SK-N-SH treated with all-trans-retinoic acid at 6 μM for 48 hours (cell line): ENCODE data around the gene RAD51B.

Source experiments
- ARNTL ChIP-seq: fragments of 450-650 bp; formaldehyde crosslinking; IDR thresholded peaks from 2 replicates; pipeline ENCODE4 v1.5.0; 2020; ENCODE audit warnings: low read depth, mild to moderate bottlenecking, moderate library complexity, borderline replicate concordance
- BACH2 ChIP-seq: fragments of 250-450 bp; sonication (Bioruptor Pico); IDR thresholded peaks from 2 replicates; pipeline ENCODE4 v1.9.0; 2021; ENCODE audit warnings: mild to moderate bottlenecking, borderline replicate concordance
- GLIS3 ChIP-seq: fragments of 250-450 bp; sonication (Bioruptor Pico); IDR thresholded peaks from 2 replicates; pipeline ENCODE4 v1.5.0; 2020; ENCODE audit warnings: mild to moderate bottlenecking, moderate library complexity
- PPARA ChIP-seq: fragments of 250-450 bp; sonication (Bioruptor Pico); IDR thresholded peaks from 2 replicates; pipeline ENCODE4 v1.5.0; 2020; ENCODE audit warnings: mild to moderate bottlenecking, borderline replicate concordance
- RARB ChIP-seq: fragments of 250-450 bp; sonication (Bioruptor Pico); IDR thresholded peaks from 2 replicates; pipeline ENCODE4 v1.8.0; 2021; ENCODE audit warnings: mild to moderate bottlenecking, moderate library complexity
- SNAI2 ChIP-seq: fragments of 250-450 bp; sonication (Bioruptor Pico); IDR thresholded peaks from 2 replicates; pipeline ENCODE4 v1.5.0; 2020; ENCODE audit warnings: mild to moderate bottlenecking, moderate library complexity
- TOX ChIP-seq: fragments of 250-450 bp; sonication (Bioruptor Pico); IDR thresholded peaks from 2 replicates; pipeline ENCODE4 v1.8.0; 2021; ENCODE audit warnings: mild to moderate bottlenecking, moderate library complexity, borderline replicate concordance
- ZC3H10 ChIP-seq: fragments of 250-450 bp; sonication (Bioruptor Pico); IDR thresholded peaks from 2 replicates; pipeline ENCODE4 v1.5.1; 2021; ENCODE audit warnings: mild to moderate bottlenecking, moderate library complexity
- ZFP30 ChIP-seq: fragments of 450-650 bp; formaldehyde crosslinking; IDR thresholded peaks from 2 replicates; pipeline ENCODE4 v1.5.0; 2022; ENCODE audit warnings: mild to moderate bottlenecking, moderate library complexity
- TF ChIP-seq, protein P1 (sequence below): fragments of 250-450 bp; sonication (Bioruptor Pico); IDR thresholded peaks from 2 replicates; pipeline ENCODE4 v1.5.1; 2021; ENCODE audit warnings: mild to moderate bottlenecking, moderate library complexity
- TF ChIP-seq, protein P2 (sequence below): fragments of 250-450 bp; sonication (Bioruptor Pico); IDR thresholded peaks from 2 replicates; pipeline ENCODE4 v1.5.1; 2020; ENCODE audit warnings: low read depth, mild to moderate bottlenecking, moderate library complexity
- TF ChIP-seq, protein P3 (sequence below): fragments of 250-450 bp; sonication (Bioruptor Pico); IDR thresholded peaks from 2 replicates; pipeline ENCODE4 v1.5.0; 2020; ENCODE audit warnings: mild to moderate bottlenecking, moderate library complexity
- TF ChIP-seq, protein P4 (sequence below): fragments of 250-450 bp; sonication (Bioruptor Pico); IDR thresholded peaks from 2 replicates; pipeline ENCODE4 v1.8.0; 2020; ENCODE audit warnings: mild to moderate bottlenecking, moderate library complexity, borderline replicate concordance
- TF ChIP-seq, protein P5 (sequence below): fragments of 250-450 bp; sonication (Bioruptor Pico); IDR thresholded peaks from 2 replicates; pipeline ENCODE4 v1.8.0; 2021; ENCODE audit warnings: low read depth, mild to moderate bottlenecking, moderate library complexity, borderline replicate concordance

DNA sequence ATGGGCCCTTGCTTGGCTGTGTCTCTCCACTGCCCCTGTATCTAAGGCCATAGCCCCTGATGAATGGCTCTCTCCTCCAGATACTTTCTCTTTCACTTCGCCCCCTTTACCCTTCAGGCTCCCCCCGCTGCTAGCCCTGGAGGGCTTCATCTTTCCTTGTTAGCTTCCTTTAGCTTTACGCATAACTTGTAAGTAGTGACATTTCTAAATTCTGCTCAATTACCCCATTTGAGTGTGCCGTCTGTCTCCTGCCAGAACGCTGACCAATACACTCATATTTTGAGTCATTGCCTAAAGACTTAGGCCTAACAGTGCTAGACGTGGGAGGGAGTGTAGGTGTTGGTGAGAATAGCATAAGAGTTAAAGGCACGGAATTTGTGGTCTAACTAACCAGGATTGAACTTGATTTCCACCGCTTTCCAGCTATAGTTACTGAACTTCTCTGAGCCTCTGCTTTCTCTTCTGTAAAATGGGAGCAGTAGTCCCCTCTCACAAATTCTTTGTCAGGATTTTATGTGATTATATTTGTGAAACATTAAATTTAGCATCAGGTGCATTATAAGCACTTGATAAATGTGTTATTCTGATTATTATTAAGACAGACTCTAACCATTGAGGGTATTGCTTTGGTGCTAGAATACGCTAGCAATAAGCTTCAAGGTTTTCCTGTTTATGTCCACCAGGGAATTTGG, 844.0 kb downstream of the RAD51B start:
- TF ChIP-seq TOX (CRISPR knock-in tag) (no peak), GLIS3 (CRISPR knock-in tag) (no peak), RARB (CRISPR knock-in tag) (no peak), ZFP30 (CRISPR knock-in tag) (no peak), BACH2 (CRISPR knock-in tag) (no peak), ZC3H10 (CRISPR knock-in tag) (no peak), PPARA (CRISPR knock-in tag) (no peak), SNAI2 (CRISPR knock-in tag) (no peak), ARNTL (no peak)
- TF ChIP-seq, protein P1, sequence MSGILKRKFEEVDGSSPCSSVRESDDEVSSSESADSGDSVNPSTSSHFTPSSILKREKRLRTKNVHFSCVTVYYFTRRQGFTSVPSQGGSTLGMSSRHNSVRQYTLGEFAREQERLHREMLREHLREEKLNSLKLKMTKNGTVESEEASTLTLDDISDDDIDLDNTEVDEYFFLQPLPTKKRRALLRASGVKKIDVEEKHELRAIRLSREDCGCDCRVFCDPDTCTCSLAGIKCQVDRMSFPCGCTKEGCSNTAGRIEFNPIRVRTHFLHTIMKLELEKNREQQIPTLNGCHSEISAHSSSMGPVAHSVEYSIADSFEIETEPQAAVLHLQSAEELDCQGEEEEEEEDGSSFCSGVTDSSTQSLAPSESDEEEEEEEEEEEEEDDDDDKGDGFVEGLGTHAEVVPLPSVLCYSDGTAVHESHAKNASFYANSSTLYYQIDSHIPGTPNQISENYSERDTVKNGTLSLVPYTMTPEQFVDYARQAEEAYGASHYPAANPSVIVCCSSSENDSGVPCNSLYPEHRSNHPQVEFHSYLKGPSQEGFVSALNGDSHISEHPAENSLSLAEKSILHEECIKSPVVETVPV (CRISPR knock-in tag): no peak
- TF ChIP-seq, protein P2, sequence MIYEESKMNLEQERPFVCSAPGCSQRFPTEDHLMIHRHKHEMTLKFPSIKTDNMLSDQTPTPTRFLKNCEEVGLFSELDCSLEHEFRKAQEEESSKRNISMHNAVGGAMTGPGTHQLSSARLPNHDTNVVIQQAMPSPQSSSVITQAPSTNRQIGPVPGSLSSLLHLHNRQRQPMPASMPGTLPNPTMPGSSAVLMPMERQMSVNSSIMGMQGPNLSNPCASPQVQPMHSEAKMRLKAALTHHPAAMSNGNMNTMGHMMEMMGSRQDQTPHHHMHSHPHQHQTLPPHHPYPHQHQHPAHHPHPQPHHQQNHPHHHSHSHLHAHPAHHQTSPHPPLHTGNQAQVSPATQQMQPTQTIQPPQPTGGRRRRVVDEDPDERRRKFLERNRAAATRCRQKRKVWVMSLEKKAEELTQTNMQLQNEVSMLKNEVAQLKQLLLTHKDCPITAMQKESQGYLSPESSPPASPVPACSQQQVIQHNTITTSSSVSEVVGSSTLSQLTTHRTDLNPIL (CRISPR knock-in tag): no peak
- TF ChIP-seq, protein P3, sequence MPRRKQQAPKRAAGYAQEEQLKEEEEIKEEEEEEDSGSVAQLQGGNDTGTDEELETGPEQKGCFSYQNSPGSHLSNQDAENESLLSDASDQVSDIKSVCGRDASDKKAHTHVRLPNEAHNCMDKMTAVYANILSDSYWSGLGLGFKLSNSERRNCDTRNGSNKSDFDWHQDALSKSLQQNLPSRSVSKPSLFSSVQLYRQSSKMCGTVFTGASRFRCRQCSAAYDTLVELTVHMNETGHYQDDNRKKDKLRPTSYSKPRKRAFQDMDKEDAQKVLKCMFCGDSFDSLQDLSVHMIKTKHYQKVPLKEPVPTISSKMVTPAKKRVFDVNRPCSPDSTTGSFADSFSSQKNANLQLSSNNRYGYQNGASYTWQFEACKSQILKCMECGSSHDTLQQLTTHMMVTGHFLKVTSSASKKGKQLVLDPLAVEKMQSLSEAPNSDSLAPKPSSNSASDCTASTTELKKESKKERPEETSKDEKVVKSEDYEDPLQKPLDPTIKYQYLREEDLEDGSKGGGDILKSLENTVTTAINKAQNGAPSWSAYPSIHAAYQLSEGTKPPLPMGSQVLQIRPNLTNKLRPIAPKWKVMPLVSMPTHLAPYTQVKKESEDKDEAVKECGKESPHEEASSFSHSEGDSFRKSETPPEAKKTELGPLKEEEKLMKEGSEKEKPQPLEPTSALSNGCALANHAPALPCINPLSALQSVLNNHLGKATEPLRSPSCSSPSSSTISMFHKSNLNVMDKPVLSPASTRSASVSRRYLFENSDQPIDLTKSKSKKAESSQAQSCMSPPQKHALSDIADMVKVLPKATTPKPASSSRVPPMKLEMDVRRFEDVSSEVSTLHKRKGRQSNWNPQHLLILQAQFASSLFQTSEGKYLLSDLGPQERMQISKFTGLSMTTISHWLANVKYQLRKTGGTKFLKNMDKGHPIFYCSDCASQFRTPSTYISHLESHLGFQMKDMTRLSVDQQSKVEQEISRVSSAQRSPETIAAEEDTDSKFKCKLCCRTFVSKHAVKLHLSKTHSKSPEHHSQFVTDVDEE: no peak
- TF ChIP-seq, protein P4, sequence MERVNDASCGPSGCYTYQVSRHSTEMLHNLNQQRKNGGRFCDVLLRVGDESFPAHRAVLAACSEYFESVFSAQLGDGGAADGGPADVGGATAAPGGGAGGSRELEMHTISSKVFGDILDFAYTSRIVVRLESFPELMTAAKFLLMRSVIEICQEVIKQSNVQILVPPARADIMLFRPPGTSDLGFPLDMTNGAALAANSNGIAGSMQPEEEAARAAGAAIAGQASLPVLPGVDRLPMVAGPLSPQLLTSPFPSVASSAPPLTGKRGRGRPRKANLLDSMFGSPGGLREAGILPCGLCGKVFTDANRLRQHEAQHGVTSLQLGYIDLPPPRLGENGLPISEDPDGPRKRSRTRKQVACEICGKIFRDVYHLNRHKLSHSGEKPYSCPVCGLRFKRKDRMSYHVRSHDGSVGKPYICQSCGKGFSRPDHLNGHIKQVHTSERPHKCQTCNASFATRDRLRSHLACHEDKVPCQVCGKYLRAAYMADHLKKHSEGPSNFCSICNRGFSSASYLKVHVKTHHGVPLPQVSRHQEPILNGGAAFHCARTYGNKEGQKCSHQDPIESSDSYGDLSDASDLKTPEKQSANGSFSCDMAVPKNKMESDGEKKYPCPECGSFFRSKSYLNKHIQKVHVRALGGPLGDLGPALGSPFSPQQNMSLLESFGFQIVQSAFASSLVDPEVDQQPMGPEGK (CRISPR knock-in tag): no peak
- TF ChIP-seq, protein P5, sequence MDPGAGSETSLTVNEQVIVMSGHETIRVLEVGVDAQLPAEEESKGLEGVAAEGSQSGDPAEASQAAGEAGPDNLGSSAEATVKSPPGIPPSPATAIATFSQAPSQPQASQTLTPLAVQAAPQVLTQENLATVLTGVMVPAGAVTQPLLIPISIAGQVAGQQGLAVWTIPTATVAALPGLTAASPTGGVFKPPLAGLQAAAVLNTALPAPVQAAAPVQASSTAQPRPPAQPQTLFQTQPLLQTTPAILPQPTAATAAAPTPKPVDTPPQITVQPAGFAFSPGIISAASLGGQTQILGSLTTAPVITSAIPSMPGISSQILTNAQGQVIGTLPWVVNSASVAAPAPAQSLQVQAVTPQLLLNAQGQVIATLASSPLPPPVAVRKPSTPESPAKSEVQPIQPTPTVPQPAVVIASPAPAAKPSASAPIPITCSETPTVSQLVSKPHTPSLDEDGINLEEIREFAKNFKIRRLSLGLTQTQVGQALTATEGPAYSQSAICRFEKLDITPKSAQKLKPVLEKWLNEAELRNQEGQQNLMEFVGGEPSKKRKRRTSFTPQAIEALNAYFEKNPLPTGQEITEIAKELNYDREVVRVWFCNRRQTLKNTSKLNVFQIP (CRISPR knock-in tag): no peak
